Gastrocnemius medialis (tissue), 4 donors: ENCODE results near the gene ENPP1.

Experiments
- CTCF ChIP-seq, 5 experiments: fragments of 450-650 bp in 3 of 5; fragments of 200-600 bp in 2 of 5; sonication (generic) in 2 of 5; IDR thresholded peaks in 4 of 5; conservative IDR thresholded peaks in 1 of 5; 1 replicate in 4 of 5; 2 replicates in 1 of 5; pipeline ENCODE4 v1.5.1; 2016 to 2019; ENCODE audit warnings: antibody characterized with exemption in 5 of 5, mild to moderate bottlenecking in 3 of 5, moderate library complexity in 3 of 5
- POLR2A ChIP-seq, 2 donors: fragments of 450-650 bp; IDR thresholded peaks; one replicate each; pipeline ENCODE4 v1.6.1; 2017; ENCODE audit warnings: antibody characterized with exemption in 2 of 2, mild to moderate bottlenecking in 2 of 2, moderate library complexity in 2 of 2

DNA sequence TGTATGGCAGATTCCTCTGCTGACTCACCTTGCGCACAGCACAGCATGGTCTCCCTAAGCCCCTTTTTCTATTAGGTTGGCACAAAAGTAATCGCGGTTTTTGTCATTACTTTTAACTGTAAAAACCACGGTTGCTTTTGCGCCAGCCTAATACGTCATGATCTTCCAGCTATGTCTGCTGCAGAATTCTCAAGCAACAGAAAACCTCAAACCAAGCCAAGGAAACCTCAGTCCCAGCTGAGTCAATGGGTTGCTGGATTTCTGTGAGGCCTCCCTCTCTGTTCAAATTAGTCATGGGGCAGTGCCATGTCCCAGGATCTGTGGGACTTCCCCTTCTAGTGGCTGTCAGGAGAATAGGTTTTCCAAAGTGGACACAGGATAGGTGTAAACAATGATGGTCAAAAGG is 15.7 kb upstream of the ENPP1 start:
- TF ChIP-seq CTCF (IDR thresholded peaks at IDR 0.05 in 4 of 5, conservative IDR thresholded peaks at IDR 0.05 in 1 of 5), result no peak
- no peak for TF ChIP-seq POLR2A (IDR thresholded peaks at IDR 0.05)
